Endothelial cell of umbilical vein (primary cell): ENCODE results near the gene ABLIM1. TPM values are rescaled to one million over a fixed set of nuclear protein-coding genes. Genes with fewer than 3 reads are reported as not detected.

Source experiments
- BruUV-seq: library from RNA; stranded (reverse); fragments of 400-500 nt; replicated peaks from 2 replicates; lab custom pipeline; 2021; lab: Mats Ljungman, UMichigan
- CTCF ChIA-PET: fragments of 300-600, 350-600 bp; sonication (Branson Sonifier 250); formaldehyde crosslinking; loops from one replicate; lab custom pipeline; 2021; ENCODE audit warnings: antibody characterized with exemption, inconsistent platforms; lab: Charles Lee
- POLR2A ChIA-PET: fragments of 300-600, 350-600 bp; sonication (Branson Sonifier 250); formaldehyde crosslinking; loops from one replicate; lab custom pipeline; 2021; ENCODE audit warnings: antibody characterized with exemption, inconsistent platforms; lab: Charles Lee
- DNase-seq: peaks from one replicate; pipeline ENCODE4 v3.0.0-alpha.2; 2011; ENCODE audit warnings: low read depth, low spot score
- FAIRE-seq: peaks from 2 replicates; lab custom pipeline; 2011; peaks lifted over from hg19 to GRCh38; lab: Jason Lieb, UNC
- H2AFZ ChIP-seq: 2 replicates; pipeline ENCODE4 v1.6.0; 2012; ENCODE audit warnings: low read depth, low read length, control low read depth, inconsistent platforms
- H3K27ac ChIP-seq: 2 replicates; pipeline ENCODE4 v1.5.1; 2011; ENCODE audit warnings: low read depth, mild to moderate bottlenecking, control low read depth, low read length, moderate library complexity; ENCODE audit not compliant: insufficient read depth
- H3K27me3 ChIP-seq, 2 experiments: 2 replicates each; pipeline versions ENCODE4 v1.6.0 to v1.6.1; 2011; ENCODE audit warnings: low read length in 2 of 2, mixed read lengths in 1 of 2; ENCODE audit not compliant: control insufficient read depth in 2 of 2, insufficient read depth in 2 of 2
- H3K36me3 ChIP-seq, 2 experiments: 2 replicates in 1 of 2; 3 replicates in 1 of 2; pipeline ENCODE4 v1.5.1; 2011; ENCODE audit warnings: low read length in 2 of 2, mild to moderate bottlenecking in 1 of 2, moderate library complexity in 1 of 2; ENCODE audit not compliant: control insufficient read depth in 2 of 2, insufficient read depth in 2 of 2; ENCODE audit errors: extremely low read depth in 1 of 2
- H3K4me1 ChIP-seq: 3 replicates; pipeline ENCODE4 v1.5.1; 2011; ENCODE audit warnings: mild to moderate bottlenecking, low read length; ENCODE audit not compliant: control insufficient read depth, insufficient read depth; ENCODE audit errors: extremely low read depth
- H3K4me2 ChIP-seq: 2 replicates; pipeline ENCODE4 v1.6.1; 2011; ENCODE audit warnings: low read length, control low read depth, mixed read lengths; ENCODE audit not compliant: insufficient read depth
- H3K4me3 ChIP-seq, 3 experiments: fragments of 200-600 bp in 1 of 3; sonication (generic), shearing (Covaris generic) in 1 of 3; replicated peaks in 1 of 3; 2 replicates each; pipeline ENCODE4 v1.5.1; 2011 to 2016; ENCODE audit warnings: control low read depth in 3 of 3, low read length in 3 of 3, mild to moderate bottlenecking in 2 of 3, inconsistent platforms in 1 of 3, low read depth in 1 of 3, moderate library complexity in 1 of 3; ENCODE audit not compliant: insufficient read depth in 1 of 3
- H3K79me2 ChIP-seq: 2 replicates; pipeline ENCODE4 v1.6.0; 2012; ENCODE audit warnings: low read length, inconsistent platforms; ENCODE audit not compliant: control insufficient read depth, insufficient read depth
- H3K9ac ChIP-seq: replicated peaks from 2 replicates; pipeline ENCODE3; 2011; ENCODE audit warnings: low read length, control low read depth; ENCODE audit not compliant: insufficient read depth; ENCODE audit errors: extremely low read depth
- H3K9me1 ChIP-seq: replicated peaks from 3 replicates; pipeline ENCODE4 v1.6.0; 2011; ENCODE audit warnings: mild to moderate bottlenecking, low read length; ENCODE audit not compliant: control insufficient read depth, insufficient read depth; ENCODE audit errors: extremely low read depth
- H3K9me3 ChIP-seq: replicated peaks from 2 replicates; pipeline ENCODE4 v1.5.1; 2012; ENCODE audit warnings: low read length, inconsistent platforms; ENCODE audit not compliant: control insufficient read depth, insufficient read depth
- H4K20me1 ChIP-seq: replicated peaks from 2 replicates; pipeline ENCODE3; 2011; ENCODE audit warnings: mild to moderate bottlenecking, low read length; ENCODE audit not compliant: control insufficient read depth, insufficient read depth; ENCODE audit errors: extremely low read depth
- EZH2 ChIP-seq: IDR thresholded peaks from 2 replicates; pipeline ENCODE4 v1.6.1; 2012; ENCODE audit warnings: borderline replicate concordance, low read depth, mild to moderate bottlenecking, moderate library complexity, low read length, inconsistent platforms; ENCODE audit not compliant: severe bottlenecking
- FOS ChIP-seq: IDR thresholded peaks from 2 replicates; pipeline ENCODE4 v1.6.1; 2011; ENCODE audit warnings: mild to moderate bottlenecking, low read length, moderate library complexity, borderline replicate concordance; ENCODE audit not compliant: insufficient read depth
- GATA2 ChIP-seq: IDR thresholded peaks from 2 replicates; pipeline ENCODE4 v1.7.0; 2011; ENCODE audit warnings: low read depth, mild to moderate bottlenecking, moderate library complexity, mixed read lengths, low read length; ENCODE audit not compliant: insufficient read length, insufficient read depth
- JUN ChIP-seq: IDR thresholded peaks from 2 replicates; pipeline ENCODE4 v1.6.1; 2011; ENCODE audit warnings: borderline replicate concordance, low read depth; ENCODE audit not compliant: insufficient read length, insufficient read depth
- MYC ChIP-seq: IDR thresholded peaks from one replicate; pipeline ENCODE4 v1.6.1; 2011; ENCODE audit warnings: mild to moderate bottlenecking, low read depth, low read length
- POLR2A ChIP-seq: IDR thresholded peaks from 2 replicates; pipeline ENCODE4 v1.6.1; 2012; ENCODE audit warnings: low read depth, mild to moderate bottlenecking, control low read depth, low read length
- POLR2AphosphoS5 ChIP-seq: IDR thresholded peaks from 2 replicates; pipeline ENCODE4 v1.6.1; 2012; ENCODE audit warnings: low read depth, mild to moderate bottlenecking, control low read depth, low read length, moderate library complexity; ENCODE audit not compliant: insufficient read depth
- dilution Hi-C: fragments of 300-500 bp; cut with MboI; formaldehyde crosslinking; loops from one replicate; pipeline ENCODE4 v1.15.0; 2019; ENCODE audit warnings: low sequenced_read_pairs; ENCODE audit not compliant: extremely low pct_ligation_motif_present
- intact Hi-C: fragments of 100-400 bp; cut with micrococcal nuclease; formaldehyde crosslinking; loops from one replicate; pipeline ENCODE4 v1.10.0; 2022
- polyA plus RNA-seq, 4 experiments: library from polyadenylated mRNA; depleted of rRNA in 3 of 4; stranded (reverse) in 3 of 4; unstranded in 1 of 4; fragments of >200 nt; gene quantifications; 2 replicates each; pipeline versions ENCODE4 v1.2.1 to v1.2.3, GENCODE V29; 2011 to 2012; ENCODE audit warnings: missing spikeins in 1 of 4
- total RNA-seq: library from RNA; stranded (reverse); gene quantifications from 2 replicates; pipeline ENCODE4 v1.2.3, GENCODE V29; 2021
- TF ChIP-seq, protein P1 (sequence below): IDR thresholded peaks from 2 replicates; pipeline ENCODE4 v1.6.1; 2011; ENCODE audit not compliant: insufficient read depth, insufficient read length
- TF ChIP-seq, protein P2 (sequence below), 2 donors: IDR thresholded peaks; 1 replicate in 1 of 2; 2 replicates in 1 of 2; pipeline ENCODE4 v1.5.1; 2011; ENCODE audit warnings: low read length in 2 of 2, mild to moderate bottlenecking in 2 of 2, moderate library complexity in 2 of 2, control low read depth in 1 of 2, inconsistent platforms in 1 of 2, low read depth in 1 of 2; ENCODE audit not compliant: insufficient read depth in 1 of 2; ENCODE audit errors: extremely low read depth in 1 of 2

Gene ABLIM1
- total and polyA plus RNA-seq, 2 donors (not counting 3 experiments of a cell fraction or from before 2014, with no cell fraction given), result 128 to 235 TPM

GRCh38 chr10:114499630-114500190 lies 158.4 kb downstream of the ABLIM1 start:
- FAIRE-seq (no peak), DNase-seq (no peak)
- ChIA-PET POLR2A (no interaction called here), CTCF (interaction anchor here (1.1 kb wide), 2 partner anchors 14 to 196 kb away, joined by 3 to 4 read pairs; no protein-coding TSS in a partner anchor)
- H2AFZ ChIP-seq, result no peak overlapping the region
- no peaks in the 10 kb centered on the region for H4K20me1 ChIP-seq
- H3K4me3 ChIP-seq, result no peak overlapping the region
- BruUV-seq, result no TSS peak
- intact Hi-C loops (no loop called here), dilution Hi-C loops (no loop called here)
- no peak overlapping the region for H3K27ac ChIP-seq
- peaks cover 0 to 6% of the 10 kb centered on the region in 2 experiments for H3K36me3 ChIP-seq
- H3K9me3 ChIP-seq, result no peaks in the 10 kb centered on the region
- H3K9me1 ChIP-seq, result no peaks in the 10 kb centered on the region
- no peak overlapping the region for H3K4me2 ChIP-seq
- H3K9ac ChIP-seq, result no peak overlapping the region
- H3K27me3 ChIP-seq, result no peaks in the 10 kb centered on the region
- peaks cover 21% of the 10 kb centered on the region for H3K4me1 ChIP-seq
- H3K79me2 ChIP-seq, result no peaks in the 10 kb centered on the region
- no peak for TF ChIP-seq MYC
- TF ChIP-seq FOS, result no peak
- TF ChIP-seq POLR2AphosphoS5, result no peak
- TF ChIP-seq EZH2, result no peak
- TF ChIP-seq JUN, result no peak
- TF ChIP-seq, protein P1, sequence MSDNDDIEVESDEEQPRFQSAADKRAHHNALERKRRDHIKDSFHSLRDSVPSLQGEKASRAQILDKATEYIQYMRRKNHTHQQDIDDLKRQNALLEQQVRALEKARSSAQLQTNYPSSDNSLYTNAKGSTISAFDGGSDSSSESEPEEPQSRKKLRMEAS, result no peak
- TF ChIP-seq GATA2, result no peak
- TF ChIP-seq, protein P2, sequence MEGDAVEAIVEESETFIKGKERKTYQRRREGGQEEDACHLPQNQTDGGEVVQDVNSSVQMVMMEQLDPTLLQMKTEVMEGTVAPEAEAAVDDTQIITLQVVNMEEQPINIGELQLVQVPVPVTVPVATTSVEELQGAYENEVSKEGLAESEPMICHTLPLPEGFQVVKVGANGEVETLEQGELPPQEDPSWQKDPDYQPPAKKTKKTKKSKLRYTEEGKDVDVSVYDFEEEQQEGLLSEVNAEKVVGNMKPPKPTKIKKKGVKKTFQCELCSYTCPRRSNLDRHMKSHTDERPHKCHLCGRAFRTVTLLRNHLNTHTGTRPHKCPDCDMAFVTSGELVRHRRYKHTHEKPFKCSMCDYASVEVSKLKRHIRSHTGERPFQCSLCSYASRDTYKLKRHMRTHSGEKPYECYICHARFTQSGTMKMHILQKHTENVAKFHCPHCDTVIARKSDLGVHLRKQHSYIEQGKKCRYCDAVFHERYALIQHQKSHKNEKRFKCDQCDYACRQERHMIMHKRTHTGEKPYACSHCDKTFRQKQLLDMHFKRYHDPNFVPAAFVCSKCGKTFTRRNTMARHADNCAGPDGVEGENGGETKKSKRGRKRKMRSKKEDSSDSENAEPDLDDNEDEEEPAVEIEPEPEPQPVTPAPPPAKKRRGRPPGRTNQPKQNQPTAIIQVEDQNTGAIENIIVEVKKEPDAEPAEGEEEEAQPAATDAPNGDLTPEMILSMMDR (IDR thresholded peaks at IDR 0.05; ENCODE audit: extremely low read depth in 1 of 2, insufficient read depth in 1 of 2, low read depth in 1 of 2, low read length in 2 of 2), result no peak
- TF ChIP-seq POLR2A, result no peak
